ENCODE data around the gene ZBTB4. TPM values are rescaled to one million over a fixed set of nuclear protein-coding genes. Genes with fewer than 3 reads are reported as not detected.

Gene ZBTB4
- total RNA-seq, 4 donors from 2014 or later, result 60.5 to 64.1 (median 63.0) TPM

DNA sequence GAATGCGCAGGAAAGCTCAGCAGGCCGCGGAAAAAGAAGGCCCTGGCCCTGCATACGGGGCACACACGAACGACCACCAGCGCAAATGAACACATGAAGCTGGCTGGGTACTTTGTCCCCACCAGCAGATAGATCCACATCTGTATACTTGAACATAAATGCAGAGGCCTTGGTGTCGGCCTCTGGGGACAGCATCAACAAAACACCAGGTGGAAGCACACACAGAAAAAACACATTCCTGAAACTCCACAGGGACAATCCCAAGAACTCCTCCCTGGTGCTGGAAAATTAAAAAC is 606 bp upstream of the ZBTB4 start:
- peak overlapping the region; percentile 96 to 100 (median 100) for H3K27ac ChIP-seq
- 2 to 3% methylated on average over 7 to 8 of the region's 8 CpGs for WGBS, 2 donors
- H3K4me3 ChIP-seq, result peak overlapping the region; percentile 69 to 100 (median 88)
- TF ChIP-seq POLR2A (IDR thresholded peaks at IDR 0.05) (no peak), EP300 (IDR thresholded peaks at IDR 0.05) (no peak)
- TF ChIP-seq, protein P1, sequence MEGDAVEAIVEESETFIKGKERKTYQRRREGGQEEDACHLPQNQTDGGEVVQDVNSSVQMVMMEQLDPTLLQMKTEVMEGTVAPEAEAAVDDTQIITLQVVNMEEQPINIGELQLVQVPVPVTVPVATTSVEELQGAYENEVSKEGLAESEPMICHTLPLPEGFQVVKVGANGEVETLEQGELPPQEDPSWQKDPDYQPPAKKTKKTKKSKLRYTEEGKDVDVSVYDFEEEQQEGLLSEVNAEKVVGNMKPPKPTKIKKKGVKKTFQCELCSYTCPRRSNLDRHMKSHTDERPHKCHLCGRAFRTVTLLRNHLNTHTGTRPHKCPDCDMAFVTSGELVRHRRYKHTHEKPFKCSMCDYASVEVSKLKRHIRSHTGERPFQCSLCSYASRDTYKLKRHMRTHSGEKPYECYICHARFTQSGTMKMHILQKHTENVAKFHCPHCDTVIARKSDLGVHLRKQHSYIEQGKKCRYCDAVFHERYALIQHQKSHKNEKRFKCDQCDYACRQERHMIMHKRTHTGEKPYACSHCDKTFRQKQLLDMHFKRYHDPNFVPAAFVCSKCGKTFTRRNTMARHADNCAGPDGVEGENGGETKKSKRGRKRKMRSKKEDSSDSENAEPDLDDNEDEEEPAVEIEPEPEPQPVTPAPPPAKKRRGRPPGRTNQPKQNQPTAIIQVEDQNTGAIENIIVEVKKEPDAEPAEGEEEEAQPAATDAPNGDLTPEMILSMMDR (IDR thresholded peaks at IDR 0.05), result no peak
- H3K36me3 ChIP-seq, result no peaks in the 10 kb centered on the region
- H3K4me1 ChIP-seq, result peaks cover 0 to 64% (median 47%) of the 10 kb centered on the region in 4 donors
- no peak for DNase-seq (ENCODE audit: low spot score in 2 of 2)
- no peaks in the 10 kb centered on the region for H3K9me3 ChIP-seq
- no peaks in the 10 kb centered on the region for H3K27me3 ChIP-seq

DNA sequence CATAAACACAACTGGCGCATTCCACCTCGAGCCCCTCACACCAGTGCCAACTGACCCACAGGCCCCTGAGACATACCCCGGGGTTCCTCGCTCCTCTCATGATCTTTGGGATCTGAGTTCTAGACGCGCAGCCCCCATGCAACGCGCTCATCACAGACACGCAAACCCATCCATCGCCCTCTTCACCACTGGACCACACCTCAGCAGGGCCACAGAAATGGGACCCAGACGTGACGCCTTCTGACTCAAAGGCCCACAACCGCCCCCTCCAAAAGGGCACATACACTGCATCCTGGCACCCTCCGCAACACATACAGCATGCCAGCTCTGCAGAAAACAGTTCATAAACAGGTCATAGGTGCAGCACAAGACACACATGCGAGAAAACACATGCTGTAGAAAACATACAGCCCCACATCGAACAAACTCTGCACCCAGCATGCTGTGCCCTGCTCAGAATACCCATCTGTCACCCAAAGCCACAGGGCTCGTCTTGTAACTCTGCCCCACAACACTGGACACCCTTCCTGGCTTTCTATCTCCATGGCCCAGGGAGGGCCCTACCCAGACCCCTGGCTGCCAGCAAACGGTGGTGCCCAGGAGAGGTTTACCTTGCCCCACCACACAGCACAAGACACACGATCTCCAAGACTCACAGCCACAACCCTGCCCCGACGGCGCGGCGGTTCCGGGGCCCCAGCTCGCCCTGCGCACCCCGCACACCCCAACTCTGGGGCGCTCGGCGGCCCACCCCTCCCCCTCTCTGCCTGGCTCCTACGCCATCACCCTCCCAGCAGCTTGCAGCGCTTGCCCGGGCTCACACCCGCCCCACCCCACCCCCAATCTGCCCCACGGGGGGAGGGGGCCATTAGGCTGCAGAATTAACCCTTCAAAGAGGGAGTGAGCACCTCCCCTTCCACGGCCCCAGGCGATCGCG is 887 bp downstream of the ZBTB4 start:
- peak overlapping the region; percentile 69 to 100 (median 82) for H3K4me3 ChIP-seq
- 8 to 14% methylated on average over 22 to 37 of the region's 40 CpGs for whole genome bisulfite sequencing, 2 donors
- H3K27me3 ChIP-seq, result no peaks in the 10 kb centered on the region
- peak in 1 of 2 donors; percentile 12 for TF ChIP-seq POLR2A (IDR thresholded peaks at IDR 0.05)
- TF ChIP-seq, protein P1 (IDR thresholded peaks at IDR 0.05), result peak in 2 of 5 experiments; percentile 9
- peak in 1 of 2 donors; percentile 50 for TF ChIP-seq EP300 (IDR thresholded peaks at IDR 0.05)
- H3K36me3 ChIP-seq, result no peaks in the 10 kb centered on the region
- no peaks in the 10 kb centered on the region for H3K9me3 ChIP-seq
- H3K4me1 ChIP-seq, result peaks cover 0 to 75% (median 47%) of the 10 kb centered on the region in 4 donors
- DNase-seq (ENCODE audit: low spot score in 2 of 2), result peak in 1 of 2 donors; percentile 52
- peak overlapping the region; percentile 96 to 100 (median 100) for H3K27ac ChIP-seq

DNA sequence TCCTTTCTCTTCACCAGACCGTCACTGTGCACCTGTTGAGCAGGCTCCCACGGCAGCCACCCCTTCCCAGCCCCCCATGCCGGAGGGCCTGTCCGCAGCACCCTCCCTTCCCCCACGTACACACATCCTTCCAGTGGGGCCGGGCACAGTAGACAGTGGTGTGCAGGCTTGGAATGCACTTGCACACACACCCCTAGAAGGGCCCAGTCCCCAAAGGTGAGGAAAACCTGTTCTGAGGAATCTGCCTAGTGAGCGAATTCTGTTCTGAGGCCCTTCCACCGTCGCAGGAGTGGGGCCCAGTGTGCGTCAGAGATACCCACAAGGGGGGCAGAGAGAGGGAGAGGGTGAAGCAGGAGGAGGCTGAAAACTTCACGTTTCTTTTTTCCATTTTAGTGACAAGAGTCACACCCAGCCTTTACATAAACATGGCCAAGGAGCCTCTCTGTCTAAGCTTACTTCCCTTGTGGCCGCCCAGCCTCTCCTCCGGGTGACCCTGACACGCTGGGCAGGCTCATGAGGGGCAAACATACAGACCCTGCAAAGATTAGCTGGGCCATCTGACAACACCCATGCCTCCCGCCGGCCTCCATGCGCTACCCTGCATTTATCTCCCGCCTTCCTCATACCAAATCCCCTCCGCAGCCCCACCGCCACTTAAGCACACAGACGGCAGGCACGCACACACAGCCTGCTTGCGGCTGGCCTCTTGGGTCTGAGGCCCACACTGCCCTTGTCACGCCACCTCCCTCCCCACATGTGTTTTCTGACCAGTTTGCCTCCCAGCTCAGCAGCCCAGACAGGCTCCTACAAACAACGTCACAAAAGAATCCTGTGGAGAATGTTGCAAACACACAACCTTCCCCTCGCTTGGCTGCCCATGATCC is 1.8 kb downstream of the ZBTB4 start:
- 10 to 14% methylated on average over 24 to 26 of the region's 26 CpGs for WGBS, 2 donors
- Histone ChIP-seq H3K27me3 (no peaks in the 10 kb centered on the region), H3K9me3 (no peaks in the 10 kb centered on the region), H3K4me1 (peaks cover 0 to 71% (median 45%) of the 10 kb centered on the region in 4 donors), H3K27ac (peak overlapping the region; percentile 96 to 100 (median 100)), H3K36me3 (no peaks in the 10 kb centered on the region), H3K4me3 (peak overlapping the region; percentile 69 to 100 (median 82))
- no peak for DNase-seq (ENCODE audit: low spot score in 2 of 2)
- TF ChIP-seq, protein P1 (IDR thresholded peaks at IDR 0.05), result no peak
- TF ChIP-seq EP300 (IDR thresholded peaks at IDR 0.05) (peak in 1 of 2 donors; percentile 59), POLR2A (IDR thresholded peaks at IDR 0.05) (peak; percentile 34 to 37)

DNA sequence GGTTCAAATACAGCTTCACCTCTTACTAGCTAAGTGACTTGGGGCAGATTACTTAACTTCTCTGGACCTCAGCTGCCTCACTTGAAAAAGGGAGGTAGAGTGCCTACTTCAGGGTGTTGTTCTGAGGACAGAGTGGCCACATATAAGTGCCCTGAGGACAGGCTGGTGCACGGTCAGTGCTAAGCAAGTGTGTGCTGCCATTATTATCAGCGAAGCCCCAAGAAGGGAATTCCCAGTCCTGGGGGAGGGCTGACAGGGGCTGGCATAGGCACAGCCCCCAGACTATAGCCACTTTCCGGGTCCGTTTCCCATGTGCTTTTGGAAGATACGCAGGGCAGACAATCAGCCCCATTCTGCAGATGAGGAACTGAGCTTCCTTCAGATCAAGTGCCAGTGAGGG is 2.5 kb downstream of the ZBTB4 start:
- DNase-seq (ENCODE audit: low spot score in 2 of 2), result no peak
- no peaks in the 10 kb centered on the region for H3K27me3 ChIP-seq
- H3K36me3 ChIP-seq, result no peaks in the 10 kb centered on the region
- peak overlapping the region in 3 of 4 donors; percentile 96 to 100 (median 99) for H3K27ac ChIP-seq
- WGBS, 2 donors, result 66 to 67% methylated on average over 5 of the region's 5 CpGs
- no peaks in the 10 kb centered on the region for H3K9me3 ChIP-seq
- peaks cover 0 to 65% (median 40%) of the 10 kb centered on the region in 4 donors for H3K4me1 ChIP-seq
- peak overlapping the region in 1 of 4 donors; percentile 69 for H3K4me3 ChIP-seq
- TF ChIP-seq, protein P1 (IDR thresholded peaks at IDR 0.05), result no peak
- TF ChIP-seq POLR2A (IDR thresholded peaks at IDR 0.05) (no peak), EP300 (IDR thresholded peaks at IDR 0.05) (no peak)

Data from tibial nerve (tissue), 4 donors.